Measurements from ENCODE around the gene PGM2L1. TPM values are rescaled to one million over a fixed set of nuclear protein-coding genes. Genes with fewer than 3 reads are reported as not detected.
A peak's percentile ranks its signal among the peaks of the same experiment; 100 is the strongest.

The PGM2L1 gene
- total RNA-seq (2014; rRNA removed; shearing (Covaris generic)) (41.0 and 44.4 TPM in 2 replicates), polyA plus RNA-seq (2016; fragmentation: Nextera tagmentation; extraction: Ambion mirVana) (27.2 and 32.6 TPM in 2 replicates)
- long read RNA-seq, full-length matches to known transcripts, result 22 of 31 reads
- long read RNA-seq, partial matches to known transcripts, result 6 of 31 reads
- long read RNA-seq, other reads (novel, unspliced or antisense), result 3 of 31 reads

DNA sequence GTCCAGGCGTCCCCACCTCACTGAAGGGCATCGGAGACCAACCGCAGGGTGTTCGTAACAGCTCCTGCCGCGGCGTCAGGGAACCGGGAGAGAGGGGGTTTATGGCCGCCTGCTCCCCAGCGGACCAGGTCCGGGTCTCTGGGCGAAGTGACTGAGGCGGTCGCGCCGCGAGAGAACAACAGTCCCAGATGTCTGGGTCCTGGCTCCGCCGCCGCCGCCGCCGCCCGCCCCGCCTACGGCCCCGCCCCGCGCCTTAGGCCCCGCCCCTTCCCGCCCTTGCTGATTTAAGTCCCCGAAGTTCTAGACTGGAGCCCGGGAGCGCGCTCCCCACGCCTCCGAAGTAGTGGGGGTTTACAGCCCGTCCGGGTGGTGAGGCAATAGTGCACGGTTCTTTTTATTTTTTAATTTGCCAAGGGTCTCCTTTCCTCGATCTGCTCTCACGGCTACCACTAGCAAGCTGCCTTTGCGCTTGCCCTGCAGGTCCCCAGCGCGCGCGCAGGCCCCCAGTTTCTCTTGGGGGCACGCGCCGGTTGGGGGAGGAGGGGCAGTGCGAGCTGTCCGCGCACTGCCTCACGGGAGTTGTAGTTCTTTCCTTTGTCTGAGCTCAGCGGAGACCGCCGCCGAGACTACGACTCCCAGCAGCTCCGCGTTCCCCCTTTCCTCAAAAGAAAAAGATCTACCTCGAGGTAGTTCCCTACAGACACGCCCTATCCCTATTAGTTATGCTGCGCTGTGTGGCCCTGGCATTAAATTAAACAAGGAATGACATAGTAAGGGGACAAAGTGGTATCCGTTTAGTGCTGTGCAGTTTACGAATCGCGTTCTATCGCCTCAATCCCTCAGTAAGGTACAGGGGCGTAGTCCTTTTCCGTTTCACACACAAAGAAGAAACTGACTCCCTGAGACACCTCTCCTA, at the start of gene PGM2L1:
TSS of gene PGM2L1 (minus strand) at position 190 of the 916 bp plus-strand sequence. CDS start 272 bp downstream, outside the sequence.
- H3K79me2 ChIP-seq (replicated peaks; ENCODE audit: insufficient read depth), result peaks cover 27% of the 10 kb centered on the region
- H3K9me3 Mint-ChIP-seq, result no peaks in the 10 kb centered on the region; the same call in 2 of the 3 replicates
- peaks cover 15% of the 10 kb centered on the region; the same call in 1 of the 2 replicates for H3K4me1 ChIP-seq (ENCODE audit: insufficient read depth)
- peak within 1 kb of the TSS; percentile 87; the same call in 1 of the 2 replicates for H3K27ac ChIP-seq (ENCODE audit: low read depth)
- ATAC-seq (peak; percentile 85), DNase-seq (ENCODE audit: low spot score) (peak; percentile 97)
- no peaks in the 10 kb centered on the region for H4K20me1 ChIP-seq (replicated peaks; ENCODE audit: insufficient read depth)
- no peaks in the 10 kb centered on the region for H3K9me2 ChIP-seq (ENCODE audit: insufficient read depth)
- peak within 1 kb of the TSS; percentile 95 for H2AFZ ChIP-seq
- H3K36me3 Mint-ChIP-seq (ENCODE audit: low read depth), result no peaks in the 10 kb centered on the region; the same call in 1 of the 3 replicates
- H3K27me3 ChIP-seq (ENCODE audit: insufficient read depth), result no peaks in the 10 kb centered on the region
- H3K27me3 Mint-ChIP-seq (ENCODE audit: insufficient read depth, low read depth, poor library complexity), result peaks cover 4% of the 10 kb centered on the region
- peak within 1 kb of the TSS; percentile 88 for H3K4me3 ChIP-seq
- H3K4me2 ChIP-seq, result peak within 1 kb of the TSS; percentile 83
- H3K4me3 Mint-ChIP-seq, result peak within 1 kb of the TSS; percentile 98
- H3K27ac Mint-ChIP-seq, result peak within 1 kb of the TSS; percentile 99
- peaks cover 10% of the 10 kb centered on the region for H3K4me1 Mint-ChIP-seq
- H3K36me3 ChIP-seq (ENCODE audit: insufficient read depth), result 0 out of 2 replicates have a peak, but pooled peaks cover 4% of the 10 kb centered on the region
- no peaks in the 10 kb centered on the region for H3F3A ChIP-seq (replicated peaks; ENCODE audit: low read depth)
- TF ChIP-seq ZNF462 (CRISPR knock-in tag; IDR thresholded peaks at IDR 0.05) (no peak), ZNF114 (CRISPR knock-in tag; IDR thresholded peaks at IDR 0.05) (no peak), NANOG (IDR thresholded peaks at IDR 0.05; ENCODE audit: borderline replicate concordance) (no peak), EZH2 (IDR thresholded peaks at IDR 0.05; ENCODE audit: low read depth, unreplicated experiment) (no peak), STAT1 (IDR thresholded peaks at IDR 0.05; ENCODE audit: unreplicated experiment) (no peak), POLR2AphosphoS5 (IDR thresholded peaks at IDR 0.05; ENCODE audit: low read depth) (peak; percentile 65), REST (IDR thresholded peaks at IDR 0.05; ENCODE audit: unreplicated experiment) (no peak), EZH2phosphoT487 (IDR thresholded peaks at IDR 0.05; ENCODE audit: unreplicated experiment) (no peak), CREB1 (CRISPR knock-in tag; IDR thresholded peaks at IDR 0.05; ENCODE audit: low read depth) (peak; percentile 45; the same call in 1 of the 2 replicates), ZNF331 (CRISPR knock-in tag; IDR thresholded peaks at IDR 0.05; ENCODE audit: low read depth) (no peak), JUNB (IDR thresholded peaks at IDR 0.05; ENCODE audit: unreplicated experiment) (no peak)
- TF ChIP-seq, protein P1, sequence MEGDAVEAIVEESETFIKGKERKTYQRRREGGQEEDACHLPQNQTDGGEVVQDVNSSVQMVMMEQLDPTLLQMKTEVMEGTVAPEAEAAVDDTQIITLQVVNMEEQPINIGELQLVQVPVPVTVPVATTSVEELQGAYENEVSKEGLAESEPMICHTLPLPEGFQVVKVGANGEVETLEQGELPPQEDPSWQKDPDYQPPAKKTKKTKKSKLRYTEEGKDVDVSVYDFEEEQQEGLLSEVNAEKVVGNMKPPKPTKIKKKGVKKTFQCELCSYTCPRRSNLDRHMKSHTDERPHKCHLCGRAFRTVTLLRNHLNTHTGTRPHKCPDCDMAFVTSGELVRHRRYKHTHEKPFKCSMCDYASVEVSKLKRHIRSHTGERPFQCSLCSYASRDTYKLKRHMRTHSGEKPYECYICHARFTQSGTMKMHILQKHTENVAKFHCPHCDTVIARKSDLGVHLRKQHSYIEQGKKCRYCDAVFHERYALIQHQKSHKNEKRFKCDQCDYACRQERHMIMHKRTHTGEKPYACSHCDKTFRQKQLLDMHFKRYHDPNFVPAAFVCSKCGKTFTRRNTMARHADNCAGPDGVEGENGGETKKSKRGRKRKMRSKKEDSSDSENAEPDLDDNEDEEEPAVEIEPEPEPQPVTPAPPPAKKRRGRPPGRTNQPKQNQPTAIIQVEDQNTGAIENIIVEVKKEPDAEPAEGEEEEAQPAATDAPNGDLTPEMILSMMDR (conservative IDR thresholded peaks at IDR 0.05; ENCODE audit: low read depth in 2 of 2), result no peak
